Astrocyte of the cerebellum (primary cell): ENCODE results near the gene TULP1.
"Not testable (repeated sequence)": the region's sequence is repeated elsewhere in the genome, so short reads cannot be mapped to it uniquely, and the experiment has no call there.

ENCODE experiments used
- DNase-seq: peaks from one replicate; pipeline ENCODE4 v3.0.0-alpha.2; 2011; ENCODE audit warnings: low read depth
- H3K4me3 ChIP-seq: 2 replicates; pipeline ENCODE4 v1.5.1; 2011; ENCODE audit warnings: mild to moderate bottlenecking, low read depth, low read length, moderate library complexity
- CTCF ChIP-seq: IDR thresholded peaks from 2 replicates; pipeline ENCODE4 v1.5.1; 2012; ENCODE audit warnings: low read length, low read depth, moderate library complexity, mild to moderate bottlenecking; ENCODE audit errors: missing control alignments
- in situ Hi-C: cut with HindIII; loops from 2 replicates; pipeline ENCODE4 v1.10.0; 2017; ENCODE audit warnings: low sequenced_read_pairs

TULP1 gene

GRCh38 chr6:35539223-35539622 is 26.5 kb upstream of the TULP1 start:
- no peak overlapping the region for H3K4me3 ChIP-seq
- TF ChIP-seq CTCF = no peak
- in situ Hi-C loops = no loop called here
- no peak for DNase-seq

GRCh38 chr6:35535847-35536246 is 23.2 kb upstream of the TULP1 start:
- DNase-seq, in situ Hi-C loops, H3K4me3 ChIP-seq: not testable (repeated sequence)

DNA sequence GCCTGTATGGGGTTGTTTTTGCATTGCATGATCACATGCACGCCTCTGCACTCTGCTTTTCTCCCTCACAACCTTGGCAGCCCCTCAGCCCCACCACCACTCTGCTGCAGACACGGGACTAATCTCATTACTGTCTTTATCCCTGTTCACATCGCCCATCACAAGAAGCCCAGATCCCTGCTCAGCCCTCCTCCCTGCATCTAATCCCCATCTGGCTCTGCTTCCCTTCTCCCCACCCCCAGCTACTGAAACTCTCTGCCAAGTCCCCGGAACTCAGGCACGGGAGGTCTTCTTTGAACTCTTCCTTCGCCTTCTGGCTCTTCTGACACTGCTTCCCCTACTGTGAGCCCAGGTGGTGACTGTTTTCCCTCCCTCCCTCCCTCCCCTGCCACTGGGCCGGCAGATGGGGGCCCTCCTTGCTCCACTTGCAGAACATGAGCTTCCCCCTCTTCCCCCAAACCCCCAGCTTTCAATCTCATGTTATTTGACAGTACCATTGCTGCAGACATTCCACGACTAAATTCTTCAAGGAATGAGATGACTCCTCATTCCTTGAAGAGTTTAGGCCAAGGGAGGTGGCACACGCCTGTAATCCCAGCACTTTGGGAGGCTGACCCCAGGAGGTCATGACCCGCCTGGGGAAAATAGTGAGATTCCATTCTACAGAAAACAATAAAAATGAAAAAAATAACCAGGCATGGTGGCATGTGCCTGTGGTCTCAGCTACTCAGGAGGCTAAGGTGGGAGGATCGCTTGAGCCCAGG is 21.9 kb upstream of the TULP1 start:
- no peak for TF ChIP-seq CTCF
- no peak overlapping the region for H3K4me3 ChIP-seq
- no peak for DNase-seq
- in situ Hi-C loops = no loop called here

GRCh38 chr6:35533981-35534380 is 21.3 kb upstream of the TULP1 start:
- no peak for DNase-seq
- in situ Hi-C loops = no loop called here
- no peak overlapping the region for H3K4me3 ChIP-seq
- TF ChIP-seq CTCF = no peak

- no peak for DNase-seq
- no peak for TF ChIP-seq CTCF
- in situ Hi-C loops = no loop called here
Observed at GRCh38 chr6:35532126-35532525, 19.4 kb upstream of the TULP1 start.

GRCh38 chr6:35524380-35525020 is 11.8 kb upstream of the TULP1 start:
- in situ Hi-C loops = no loop called here
- no peak overlapping the region for H3K4me3 ChIP-seq
- TF ChIP-seq CTCF = no peak
- DNase-seq = no peak

More at GRCh38 chr6:35532126-35532525, 19.4 kb upstream of the TULP1 start:
- H3K4me3 ChIP-seq = no peak overlapping the region
